Endothelial cell of umbilical vein (primary cell): ENCODE results near the gene PTTG1. TPM values are rescaled to one million over a fixed set of nuclear protein-coding genes. Genes with fewer than 3 reads are reported as not detected.

Experiments used
- BruUV-seq: library from RNA; stranded (reverse); fragments of 400-500 nt; replicated peaks from 2 replicates; lab custom pipeline; 2021; lab: Mats Ljungman, UMichigan
- CTCF ChIA-PET: fragments of 300-600, 350-600 bp; sonication (Branson Sonifier 250); formaldehyde crosslinking; loops from one replicate; lab custom pipeline; 2021; ENCODE audit warnings: antibody characterized with exemption, inconsistent platforms; lab: Charles Lee
- POLR2A ChIA-PET: fragments of 300-600, 350-600 bp; sonication (Branson Sonifier 250); formaldehyde crosslinking; loops from one replicate; lab custom pipeline; 2021; ENCODE audit warnings: antibody characterized with exemption, inconsistent platforms; lab: Charles Lee
- DNase-seq: peaks from one replicate; pipeline ENCODE4 v3.0.0-alpha.2; 2011; ENCODE audit warnings: low read depth, low spot score
- FAIRE-seq: peaks from 2 replicates; lab custom pipeline; 2011; peaks lifted over from hg19 to GRCh38; lab: Jason Lieb, UNC
- H2AFZ ChIP-seq: 2 replicates; pipeline ENCODE4 v1.6.0; 2012; ENCODE audit warnings: low read depth, low read length, control low read depth, inconsistent platforms
- H3K27ac ChIP-seq: 2 replicates; pipeline ENCODE4 v1.5.1; 2011; ENCODE audit warnings: low read depth, mild to moderate bottlenecking, control low read depth, low read length, moderate library complexity; ENCODE audit not compliant: insufficient read depth
- H3K27me3 ChIP-seq, 2 experiments: 2 replicates each; pipeline versions ENCODE4 v1.6.0 to v1.6.1; 2011; ENCODE audit warnings: low read length in 2 of 2, mixed read lengths in 1 of 2; ENCODE audit not compliant: control insufficient read depth in 2 of 2, insufficient read depth in 2 of 2
- H3K36me3 ChIP-seq, 2 experiments: 2 replicates in 1 of 2; 3 replicates in 1 of 2; pipeline ENCODE4 v1.5.1; 2011; ENCODE audit warnings: low read length in 2 of 2, mild to moderate bottlenecking in 1 of 2, moderate library complexity in 1 of 2; ENCODE audit not compliant: control insufficient read depth in 2 of 2, insufficient read depth in 2 of 2; ENCODE audit errors: extremely low read depth in 1 of 2
- H3K4me1 ChIP-seq: 3 replicates; pipeline ENCODE4 v1.5.1; 2011; ENCODE audit warnings: mild to moderate bottlenecking, low read length; ENCODE audit not compliant: control insufficient read depth, insufficient read depth; ENCODE audit errors: extremely low read depth
- H3K4me2 ChIP-seq: 2 replicates; pipeline ENCODE4 v1.6.1; 2011; ENCODE audit warnings: low read length, control low read depth, mixed read lengths; ENCODE audit not compliant: insufficient read depth
- H3K4me3 ChIP-seq, 3 experiments: fragments of 200-600 bp in 1 of 3; sonication (generic), shearing (Covaris generic) in 1 of 3; replicated peaks in 1 of 3; 2 replicates each; pipeline ENCODE4 v1.5.1; 2011 to 2016; ENCODE audit warnings: control low read depth in 3 of 3, low read length in 3 of 3, mild to moderate bottlenecking in 2 of 3, inconsistent platforms in 1 of 3, low read depth in 1 of 3, moderate library complexity in 1 of 3; ENCODE audit not compliant: insufficient read depth in 1 of 3
- H3K79me2 ChIP-seq: 2 replicates; pipeline ENCODE4 v1.6.0; 2012; ENCODE audit warnings: low read length, inconsistent platforms; ENCODE audit not compliant: control insufficient read depth, insufficient read depth
- H3K9ac ChIP-seq: replicated peaks from 2 replicates; pipeline ENCODE3; 2011; ENCODE audit warnings: low read length, control low read depth; ENCODE audit not compliant: insufficient read depth; ENCODE audit errors: extremely low read depth
- H3K9me1 ChIP-seq: replicated peaks from 3 replicates; pipeline ENCODE4 v1.6.0; 2011; ENCODE audit warnings: mild to moderate bottlenecking, low read length; ENCODE audit not compliant: control insufficient read depth, insufficient read depth; ENCODE audit errors: extremely low read depth
- H3K9me3 ChIP-seq: replicated peaks from 2 replicates; pipeline ENCODE4 v1.5.1; 2012; ENCODE audit warnings: low read length, inconsistent platforms; ENCODE audit not compliant: control insufficient read depth, insufficient read depth
- H4K20me1 ChIP-seq: replicated peaks from 2 replicates; pipeline ENCODE3; 2011; ENCODE audit warnings: mild to moderate bottlenecking, low read length; ENCODE audit not compliant: control insufficient read depth, insufficient read depth; ENCODE audit errors: extremely low read depth
- EZH2 ChIP-seq: IDR thresholded peaks from 2 replicates; pipeline ENCODE4 v1.6.1; 2012; ENCODE audit warnings: borderline replicate concordance, low read depth, mild to moderate bottlenecking, moderate library complexity, low read length, inconsistent platforms; ENCODE audit not compliant: severe bottlenecking
- FOS ChIP-seq: IDR thresholded peaks from 2 replicates; pipeline ENCODE4 v1.6.1; 2011; ENCODE audit warnings: mild to moderate bottlenecking, low read length, moderate library complexity, borderline replicate concordance; ENCODE audit not compliant: insufficient read depth
- GATA2 ChIP-seq: IDR thresholded peaks from 2 replicates; pipeline ENCODE4 v1.7.0; 2011; ENCODE audit warnings: low read depth, mild to moderate bottlenecking, moderate library complexity, mixed read lengths, low read length; ENCODE audit not compliant: insufficient read length, insufficient read depth
- JUN ChIP-seq: IDR thresholded peaks from 2 replicates; pipeline ENCODE4 v1.6.1; 2011; ENCODE audit warnings: borderline replicate concordance, low read depth; ENCODE audit not compliant: insufficient read length, insufficient read depth
- MYC ChIP-seq: IDR thresholded peaks from one replicate; pipeline ENCODE4 v1.6.1; 2011; ENCODE audit warnings: mild to moderate bottlenecking, low read depth, low read length
- POLR2A ChIP-seq: IDR thresholded peaks from 2 replicates; pipeline ENCODE4 v1.6.1; 2012; ENCODE audit warnings: low read depth, mild to moderate bottlenecking, control low read depth, low read length
- POLR2AphosphoS5 ChIP-seq: IDR thresholded peaks from 2 replicates; pipeline ENCODE4 v1.6.1; 2012; ENCODE audit warnings: low read depth, mild to moderate bottlenecking, control low read depth, low read length, moderate library complexity; ENCODE audit not compliant: insufficient read depth
- dilution Hi-C: fragments of 300-500 bp; cut with MboI; formaldehyde crosslinking; loops from one replicate; pipeline ENCODE4 v1.15.0; 2019; ENCODE audit warnings: low sequenced_read_pairs; ENCODE audit not compliant: extremely low pct_ligation_motif_present
- intact Hi-C: fragments of 100-400 bp; cut with micrococcal nuclease; formaldehyde crosslinking; loops from one replicate; pipeline ENCODE4 v1.10.0; 2022
- polyA plus RNA-seq, 4 experiments: library from polyadenylated mRNA; depleted of rRNA in 3 of 4; stranded (reverse) in 3 of 4; unstranded in 1 of 4; fragments of >200 nt; gene quantifications; 2 replicates each; pipeline versions ENCODE4 v1.2.1 to v1.2.3, GENCODE V29; 2011 to 2012; ENCODE audit warnings: missing spikeins in 1 of 4
- total RNA-seq: library from RNA; stranded (reverse); gene quantifications from 2 replicates; pipeline ENCODE4 v1.2.3, GENCODE V29; 2021
- TF ChIP-seq, protein P1 (sequence below), 2 donors: IDR thresholded peaks; 1 replicate in 1 of 2; 2 replicates in 1 of 2; pipeline ENCODE4 v1.5.1; 2011; ENCODE audit warnings: low read length in 2 of 2, mild to moderate bottlenecking in 2 of 2, moderate library complexity in 2 of 2, control low read depth in 1 of 2, inconsistent platforms in 1 of 2, low read depth in 1 of 2; ENCODE audit not compliant: insufficient read depth in 1 of 2; ENCODE audit errors: extremely low read depth in 1 of 2
- TF ChIP-seq, protein P2 (sequence below): IDR thresholded peaks from 2 replicates; pipeline ENCODE4 v1.6.1; 2011; ENCODE audit not compliant: insufficient read depth, insufficient read length

Gene PTTG1
- total and polyA plus RNA-seq, 2 donors (not counting 3 experiments of a cell fraction or from before 2014, with no cell fraction given) = 140 to 157 TPM

DNA sequence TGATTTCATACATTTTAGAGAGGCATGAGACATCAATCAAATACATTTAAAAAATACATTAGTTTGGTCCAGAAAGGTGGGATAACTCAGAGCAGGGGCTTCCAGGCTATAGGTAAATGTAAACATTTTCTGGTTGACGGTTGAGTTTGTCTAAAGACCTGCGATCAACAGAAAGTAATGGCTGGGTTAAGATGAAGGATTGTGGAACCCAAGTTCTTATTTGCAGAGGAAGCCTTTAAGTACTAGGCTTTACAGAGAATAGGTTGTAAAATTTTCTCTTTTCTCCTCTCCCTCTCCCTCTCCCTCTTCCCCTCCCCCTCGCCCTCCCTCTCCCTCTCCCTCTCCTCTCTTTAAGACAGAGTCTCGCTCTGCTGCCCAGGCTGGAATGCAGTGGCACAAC is 50.8 kb downstream of the PTTG1 start:
- Histone ChIP-seq H3K27ac (no peak overlapping the region), H3K36me3 (no peaks in the 10 kb centered on the region), H3K4me3 (no peak overlapping the region), H3K9me3 (no peaks in the 10 kb centered on the region), H3K9ac (no peak overlapping the region), H3K9me1 (no peaks in the 10 kb centered on the region), H3K79me2 (peaks cover 83% of the 10 kb centered on the region), H3K27me3 (no peaks in the 10 kb centered on the region), H3K4me1 (peaks cover 49% of the 10 kb centered on the region), H4K20me1 (no peaks in the 10 kb centered on the region), H2AFZ (no peak overlapping the region), H3K4me2 (no peak overlapping the region)
- dilution Hi-C loops = no loop called here
- ChIA-PET CTCF (no interaction called here), POLR2A (no interaction called here)
- BruUV-seq = no TSS peak
- FAIRE-seq (no peak), DNase-seq (no peak)
- TF ChIP-seq POLR2AphosphoS5 = no peak
- TF ChIP-seq, protein P1, sequence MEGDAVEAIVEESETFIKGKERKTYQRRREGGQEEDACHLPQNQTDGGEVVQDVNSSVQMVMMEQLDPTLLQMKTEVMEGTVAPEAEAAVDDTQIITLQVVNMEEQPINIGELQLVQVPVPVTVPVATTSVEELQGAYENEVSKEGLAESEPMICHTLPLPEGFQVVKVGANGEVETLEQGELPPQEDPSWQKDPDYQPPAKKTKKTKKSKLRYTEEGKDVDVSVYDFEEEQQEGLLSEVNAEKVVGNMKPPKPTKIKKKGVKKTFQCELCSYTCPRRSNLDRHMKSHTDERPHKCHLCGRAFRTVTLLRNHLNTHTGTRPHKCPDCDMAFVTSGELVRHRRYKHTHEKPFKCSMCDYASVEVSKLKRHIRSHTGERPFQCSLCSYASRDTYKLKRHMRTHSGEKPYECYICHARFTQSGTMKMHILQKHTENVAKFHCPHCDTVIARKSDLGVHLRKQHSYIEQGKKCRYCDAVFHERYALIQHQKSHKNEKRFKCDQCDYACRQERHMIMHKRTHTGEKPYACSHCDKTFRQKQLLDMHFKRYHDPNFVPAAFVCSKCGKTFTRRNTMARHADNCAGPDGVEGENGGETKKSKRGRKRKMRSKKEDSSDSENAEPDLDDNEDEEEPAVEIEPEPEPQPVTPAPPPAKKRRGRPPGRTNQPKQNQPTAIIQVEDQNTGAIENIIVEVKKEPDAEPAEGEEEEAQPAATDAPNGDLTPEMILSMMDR (IDR thresholded peaks at IDR 0.05; ENCODE audit: extremely low read depth in 1 of 2, insufficient read depth in 1 of 2, low read depth in 1 of 2, low read length in 2 of 2) = no peak
- TF ChIP-seq POLR2A = no peak
- TF ChIP-seq, protein P2, sequence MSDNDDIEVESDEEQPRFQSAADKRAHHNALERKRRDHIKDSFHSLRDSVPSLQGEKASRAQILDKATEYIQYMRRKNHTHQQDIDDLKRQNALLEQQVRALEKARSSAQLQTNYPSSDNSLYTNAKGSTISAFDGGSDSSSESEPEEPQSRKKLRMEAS = no peak
- no peak for TF ChIP-seq FOS
- TF ChIP-seq GATA2 = no peak
- no peak for TF ChIP-seq EZH2
- no peak for TF ChIP-seq MYC
- TF ChIP-seq JUN = no peak
- intact Hi-C loops = no loop called here
